NB4 (cell line): ENCODE data around the gene CCDC50.

Source experiments
- DNase-seq: peaks from one replicate; pipeline ENCODE4 v3.0.0; 2010; ENCODE audit warnings: low read depth
- H3K4me3 ChIP-seq: one replicate; pipeline ENCODE4 v1.5.1; 2011; ENCODE audit warnings: mild to moderate bottlenecking, low read depth, low read length, moderate library complexity
- MYC ChIP-seq: IDR thresholded peaks from 2 replicates; pipeline ENCODE4 v1.6.1; 2011; ENCODE audit warnings: low read depth, low read length
- POLR2A ChIP-seq: IDR thresholded peaks from 2 replicates; pipeline ENCODE4 v1.6.1; 2011; ENCODE audit warnings: mild to moderate bottlenecking; ENCODE audit not compliant: insufficient read length; ENCODE audit errors: extremely low read depth
- TF ChIP-seq, protein P1 (sequence below): IDR thresholded peaks from one replicate; pipeline ENCODE4 v1.5.1; 2012; ENCODE audit warnings: low read depth, low read length
- TF ChIP-seq, protein P2 (sequence below): IDR thresholded peaks from 2 replicates; pipeline ENCODE4 v1.6.1; 2011; ENCODE audit warnings: low read depth, low read length

Gene CCDC50

DNA sequence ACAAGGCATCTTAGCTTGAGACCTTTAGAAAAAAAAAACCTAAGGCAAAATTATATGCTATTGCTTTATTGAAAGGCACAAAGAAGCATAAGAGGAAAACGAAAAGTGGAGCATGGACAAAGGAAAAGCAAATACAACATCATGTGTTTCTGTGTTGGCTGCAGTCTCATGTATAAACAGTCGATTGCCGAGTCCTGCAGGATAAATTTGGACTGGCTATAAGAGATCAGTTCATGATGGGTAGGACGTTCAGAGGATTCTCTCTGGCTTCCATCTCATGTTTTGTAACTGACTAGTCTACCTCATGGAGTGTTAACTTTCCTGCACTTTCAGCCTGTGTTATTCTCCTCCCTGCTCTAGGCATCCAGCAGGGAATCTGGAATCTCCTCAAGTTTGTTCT lies 21.9 kb upstream of the CCDC50 start:
- no peak for DNase-seq
- no peak overlapping the region for H3K4me3 ChIP-seq
- TF ChIP-seq, protein P1, sequence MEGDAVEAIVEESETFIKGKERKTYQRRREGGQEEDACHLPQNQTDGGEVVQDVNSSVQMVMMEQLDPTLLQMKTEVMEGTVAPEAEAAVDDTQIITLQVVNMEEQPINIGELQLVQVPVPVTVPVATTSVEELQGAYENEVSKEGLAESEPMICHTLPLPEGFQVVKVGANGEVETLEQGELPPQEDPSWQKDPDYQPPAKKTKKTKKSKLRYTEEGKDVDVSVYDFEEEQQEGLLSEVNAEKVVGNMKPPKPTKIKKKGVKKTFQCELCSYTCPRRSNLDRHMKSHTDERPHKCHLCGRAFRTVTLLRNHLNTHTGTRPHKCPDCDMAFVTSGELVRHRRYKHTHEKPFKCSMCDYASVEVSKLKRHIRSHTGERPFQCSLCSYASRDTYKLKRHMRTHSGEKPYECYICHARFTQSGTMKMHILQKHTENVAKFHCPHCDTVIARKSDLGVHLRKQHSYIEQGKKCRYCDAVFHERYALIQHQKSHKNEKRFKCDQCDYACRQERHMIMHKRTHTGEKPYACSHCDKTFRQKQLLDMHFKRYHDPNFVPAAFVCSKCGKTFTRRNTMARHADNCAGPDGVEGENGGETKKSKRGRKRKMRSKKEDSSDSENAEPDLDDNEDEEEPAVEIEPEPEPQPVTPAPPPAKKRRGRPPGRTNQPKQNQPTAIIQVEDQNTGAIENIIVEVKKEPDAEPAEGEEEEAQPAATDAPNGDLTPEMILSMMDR = no peak
- TF ChIP-seq, protein P2, sequence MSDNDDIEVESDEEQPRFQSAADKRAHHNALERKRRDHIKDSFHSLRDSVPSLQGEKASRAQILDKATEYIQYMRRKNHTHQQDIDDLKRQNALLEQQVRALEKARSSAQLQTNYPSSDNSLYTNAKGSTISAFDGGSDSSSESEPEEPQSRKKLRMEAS = no peak
- TF ChIP-seq POLR2A (no peak), MYC (no peak)

DNA sequence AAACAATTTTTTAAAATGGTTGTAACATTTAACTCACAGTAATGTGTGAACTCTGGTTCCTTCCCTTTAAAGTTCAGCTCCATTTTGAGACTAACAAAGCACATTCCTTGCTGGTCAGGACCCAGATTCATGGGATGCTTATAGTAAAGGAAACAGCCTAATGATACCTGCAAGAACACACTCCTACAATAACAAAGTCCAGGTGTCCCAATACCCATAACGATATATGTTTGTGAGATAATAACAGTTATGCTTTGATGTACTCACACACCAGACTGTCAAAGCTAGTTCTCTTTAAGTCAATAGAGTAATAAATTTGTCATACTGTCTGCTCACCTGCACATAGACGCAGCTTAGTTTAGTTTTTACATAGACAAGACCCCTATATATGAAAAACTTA lies 15.9 kb upstream of the CCDC50 start:
- TF ChIP-seq, protein P1 = no peak
- no peak for TF ChIP-seq POLR2A
- no peak for TF ChIP-seq MYC
- TF ChIP-seq, protein P2 = no peak
- DNase-seq = no peak
- no peak overlapping the region for H3K4me3 ChIP-seq

DNA sequence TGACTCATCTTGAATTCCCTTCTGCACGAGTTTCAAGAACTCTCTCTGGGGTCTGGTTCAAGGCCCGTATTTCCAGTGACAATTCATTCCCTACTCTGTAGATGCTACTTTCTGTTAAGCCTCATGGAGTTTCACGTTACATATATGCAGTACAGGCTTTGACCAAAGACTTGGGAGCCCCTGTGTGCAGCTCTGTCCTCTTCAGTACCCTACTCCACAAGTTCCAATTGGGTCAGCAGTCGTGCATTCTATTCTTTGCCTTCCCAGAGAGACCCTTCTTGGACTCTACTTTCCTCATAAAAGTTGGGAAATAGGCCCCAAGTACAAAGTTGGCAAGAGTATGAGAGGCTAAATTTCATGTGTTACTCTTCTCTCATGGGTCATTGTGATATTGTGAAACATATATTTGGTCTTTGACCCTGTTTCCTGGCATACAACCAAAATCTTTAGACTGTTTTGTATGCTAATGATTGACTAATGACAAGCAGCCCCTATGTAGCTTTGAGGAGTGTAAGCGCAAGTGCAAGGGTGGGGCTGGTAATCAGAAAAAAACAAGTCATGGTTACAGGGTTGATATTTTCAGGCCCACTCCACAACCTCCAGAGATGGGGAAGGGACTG lies 15.0 kb upstream of the CCDC50 start:
- no peak overlapping the region for H3K4me3 ChIP-seq
- no peak for DNase-seq
- TF ChIP-seq, protein P2 = no peak
- no peak for TF ChIP-seq MYC
- TF ChIP-seq, protein P1 = no peak
- no peak for TF ChIP-seq POLR2A

DNA sequence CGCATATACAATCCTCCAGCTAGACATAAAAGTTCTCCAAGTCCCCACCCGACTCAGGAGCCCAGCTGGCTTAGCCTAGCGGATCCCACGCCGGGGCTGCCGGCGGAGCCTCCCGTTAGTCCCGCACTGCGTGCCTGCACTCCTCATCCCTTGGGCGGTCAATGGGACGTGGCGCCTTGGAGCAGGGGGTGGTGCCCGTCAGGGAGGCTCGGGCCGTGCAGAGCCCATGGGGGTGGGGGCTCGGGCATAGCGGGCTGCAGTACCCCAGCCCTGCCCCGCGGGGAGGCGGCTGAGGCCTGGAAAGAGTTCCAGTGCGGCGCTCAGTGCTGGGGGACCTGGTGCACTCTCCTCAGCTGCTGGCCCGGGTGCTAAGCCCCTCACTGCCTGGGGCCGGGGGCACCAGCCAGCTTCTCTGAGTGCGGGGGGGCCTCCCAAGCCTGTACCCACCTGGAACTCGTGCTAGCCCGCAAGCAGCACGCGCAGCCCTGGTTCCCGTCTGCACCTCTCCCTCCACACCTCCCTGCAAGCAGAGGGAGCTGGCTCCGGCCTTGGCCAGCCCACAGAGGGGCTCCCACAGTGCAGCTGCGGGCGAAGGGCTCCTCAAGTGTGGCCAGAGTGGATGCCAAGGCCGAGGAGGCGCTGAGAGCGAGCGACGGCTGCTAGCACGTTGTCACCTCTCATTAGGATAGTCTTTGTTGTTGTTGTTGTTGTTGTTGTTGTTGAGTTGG lies 12.2 kb upstream of the CCDC50 start:
- DNase-seq = no peak
- TF ChIP-seq, protein P1 = no peak
- TF ChIP-seq MYC = no peak
- no peak overlapping the region for H3K4me3 ChIP-seq

DNA sequence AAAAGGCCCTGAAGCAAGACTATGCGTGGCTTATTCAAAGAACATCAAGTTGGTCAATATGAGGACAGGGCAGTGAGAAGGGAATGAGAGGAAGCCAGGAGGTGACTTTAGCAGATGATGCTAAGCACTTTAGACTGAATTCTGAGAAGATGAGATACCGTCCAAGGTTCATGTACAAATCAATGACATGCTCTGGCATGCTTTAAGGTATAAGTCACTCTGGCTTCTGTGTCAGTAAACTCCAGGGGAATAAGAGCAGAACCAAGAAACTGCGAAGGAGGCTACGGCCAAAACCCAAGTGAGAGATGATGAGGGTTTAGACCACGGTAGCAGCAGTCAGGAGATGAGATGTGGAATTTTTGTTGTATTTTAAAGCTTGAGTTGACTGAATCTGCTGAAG lies 8.9 kb upstream of the CCDC50 start:
- no peak overlapping the region for H3K4me3 ChIP-seq
- TF ChIP-seq, protein P1 = no peak
- TF ChIP-seq POLR2A (no peak), MYC (no peak)
- TF ChIP-seq, protein P2 = no peak
- DNase-seq = no peak
